ELF-1 (cell line): Measurements from ENCODE around the gene CHEK2.
"Not testable (repeated sequence)": the region's sequence is repeated elsewhere in the genome, so short reads cannot be mapped to it uniquely, and the experiment has no call there.

Experiments used
- DNase-seq: peaks from one replicate; pipeline ENCODE4 v3.0.0-alpha.2; 2016; ENCODE audit warnings: low read depth, low spot score

The CHEK2 gene

DNA sequence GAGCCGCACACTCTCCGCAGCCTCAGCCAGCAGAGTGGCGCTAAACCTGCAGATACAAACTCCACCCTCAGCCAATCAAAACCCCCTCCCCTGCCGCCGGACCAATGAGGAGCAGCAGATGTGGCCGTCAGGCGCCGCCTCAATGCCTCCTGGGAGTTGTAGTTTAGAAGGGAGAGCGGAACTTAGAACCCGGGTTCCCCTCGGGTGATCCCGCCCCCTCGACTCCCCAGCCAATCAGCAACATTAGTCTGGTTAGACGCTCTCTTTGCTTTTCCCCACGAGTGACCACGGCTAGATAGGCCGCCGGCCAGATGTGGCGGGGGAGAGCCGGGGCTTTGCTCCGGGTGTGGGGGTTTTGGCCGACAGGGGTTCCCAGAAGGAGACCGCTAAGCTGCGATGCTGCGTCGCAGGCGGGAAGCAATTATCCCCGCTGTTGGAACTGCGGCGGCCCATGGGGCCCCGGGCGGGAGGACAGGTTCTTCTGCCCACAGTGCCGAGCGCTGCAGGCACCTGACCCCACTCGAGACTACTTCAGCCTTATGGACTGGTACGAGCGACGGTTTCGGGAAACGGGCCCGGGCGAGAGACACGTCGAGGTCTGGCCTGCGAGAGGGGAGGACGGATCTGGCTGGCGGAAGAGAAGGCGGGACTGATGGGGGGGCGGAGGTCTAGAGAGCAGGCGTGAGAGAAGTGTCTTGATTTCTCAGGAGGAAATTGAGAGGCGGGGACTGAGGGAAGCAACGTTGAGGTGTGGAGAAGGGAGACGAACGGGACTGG is at the start of gene CHEK2, which contains the start of gene HSCB:
TSS of gene CHEK2 (minus strand) at position 36 of the 777 bp plus-strand sequence. CDS start 7,099 bp downstream, outside the sequence.
TSS of gene HSCB (plus strand) at position 255 of the 777 bp plus-strand sequence. CDS start at position 312, 57 bp downstream.
- DNase-seq: peak; percentile 100

DNA sequence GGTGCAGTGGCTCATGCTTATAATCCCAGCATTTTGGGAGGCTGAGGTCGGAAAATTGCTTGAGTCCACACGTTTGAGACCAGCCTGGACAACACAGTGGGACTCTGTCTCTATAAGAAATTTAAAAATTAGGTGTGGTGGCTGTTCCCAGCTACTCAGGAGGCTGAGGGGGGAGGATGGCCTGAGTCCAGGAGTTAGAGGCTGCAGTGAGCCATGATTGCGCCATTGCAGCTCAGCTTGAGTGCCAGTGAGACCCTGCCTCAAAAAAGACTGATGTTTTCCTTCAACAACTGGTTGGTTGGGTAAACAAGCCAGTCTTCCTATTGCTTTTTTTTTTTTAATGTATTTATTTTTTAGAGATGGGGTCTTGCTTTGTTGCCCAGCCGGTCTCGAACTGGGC is 49.5 kb upstream of the CHEK2 start:
- DNase-seq: no peak

DNA sequence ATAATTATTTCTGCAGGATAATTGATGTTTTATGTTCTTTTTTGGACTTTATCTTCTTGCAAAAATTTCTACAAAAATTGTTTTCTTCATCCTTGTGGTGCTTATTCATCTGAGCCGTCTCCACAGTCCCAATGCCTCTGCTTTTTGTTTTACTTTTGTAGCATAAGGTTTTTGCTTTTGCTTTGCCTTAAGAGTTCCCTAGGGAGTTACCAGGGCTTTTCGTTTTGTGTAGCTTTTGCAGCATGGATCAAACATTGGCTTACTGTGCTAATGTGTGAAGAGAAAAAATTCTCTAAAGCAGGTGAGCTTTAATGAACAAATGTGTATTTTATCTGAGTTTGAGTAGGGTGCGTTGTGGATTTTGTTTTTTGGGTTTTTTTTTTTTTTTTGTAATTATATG is 47.0 kb upstream of the CHEK2 start:
- no peak for DNase-seq

DNA sequence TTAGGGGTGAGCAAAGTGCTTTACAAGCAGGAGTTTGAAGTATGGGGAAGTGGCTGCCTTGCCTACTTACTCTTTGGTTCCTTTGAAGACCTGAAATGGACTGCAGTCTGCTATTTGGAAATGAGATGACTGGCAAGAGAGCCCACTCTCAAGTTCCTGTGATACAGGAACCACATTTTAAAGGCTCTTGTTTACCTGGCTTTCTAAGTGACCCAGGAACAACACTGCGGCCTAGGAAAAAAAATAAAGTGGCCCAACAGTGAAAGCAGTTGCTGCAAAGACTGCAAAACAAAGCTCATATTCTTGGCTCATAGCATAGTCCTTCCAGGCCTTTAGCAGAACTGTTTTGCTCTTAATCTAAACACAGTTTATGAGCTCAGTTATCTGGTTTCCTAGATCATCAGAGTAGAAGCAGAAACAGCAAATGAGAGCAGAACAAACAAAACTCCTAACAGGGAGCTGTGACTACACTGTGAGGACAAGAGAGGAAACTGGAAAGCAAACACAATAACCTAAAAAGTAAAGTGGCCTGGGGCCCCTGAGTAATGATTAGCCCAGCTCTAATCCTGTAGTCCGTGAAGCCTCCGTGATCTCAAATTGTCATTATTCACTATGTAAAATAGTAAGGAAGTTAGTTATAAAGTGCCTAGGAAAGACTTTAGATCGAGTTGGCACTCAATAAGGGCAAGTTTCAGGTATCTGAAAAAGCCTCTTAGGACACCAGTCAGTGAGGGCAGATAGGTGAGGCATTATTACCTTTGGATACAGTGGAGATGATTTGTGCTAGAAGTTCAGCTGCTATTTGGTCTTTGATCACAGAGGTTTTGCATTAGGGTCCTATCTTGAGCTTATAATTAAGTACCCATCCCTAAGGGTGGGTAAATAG is 42.4 kb upstream of the CHEK2 start:
- DNase-seq: no peak

DNA sequence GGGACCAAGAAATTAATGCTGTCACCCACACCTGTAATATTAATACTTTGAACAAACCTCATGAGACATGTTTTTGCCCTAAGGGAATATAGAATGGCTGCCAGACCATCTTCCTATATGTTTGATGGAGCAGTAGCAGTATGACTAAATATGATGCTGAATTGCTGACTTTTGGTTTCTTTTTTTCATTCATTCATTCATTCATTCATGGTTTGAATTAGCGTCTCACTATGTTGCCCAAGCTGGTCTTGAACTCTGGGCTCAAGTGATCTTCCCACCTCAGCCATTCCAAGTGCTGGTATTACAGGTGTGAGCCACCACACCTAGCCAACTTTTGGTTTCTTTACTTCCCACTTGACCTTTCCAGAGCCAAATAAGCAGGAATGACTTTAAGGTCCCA is 38.7 kb upstream of the CHEK2 start:
- no peak for DNase-seq

DNA sequence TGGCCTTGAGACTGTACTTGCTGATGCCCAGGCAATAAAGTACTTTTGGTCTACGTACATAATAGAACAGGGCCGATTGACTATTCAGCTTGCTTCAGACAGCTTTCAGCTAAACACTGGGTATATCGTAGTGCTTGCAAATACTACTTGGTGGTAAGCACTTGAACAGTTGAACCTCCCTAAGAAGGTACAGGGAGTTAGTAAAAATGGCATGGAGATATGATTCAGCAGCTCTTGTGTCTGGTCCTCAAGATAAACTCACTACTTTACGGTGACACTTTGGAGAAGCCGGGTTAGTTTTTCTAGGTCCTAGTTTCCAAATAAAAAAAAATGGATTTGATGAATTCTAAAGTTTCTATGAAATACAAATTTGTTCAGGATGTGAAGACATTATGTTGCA is 38.2 kb upstream of the CHEK2 start:
- DNase-seq: no peak

DNA sequence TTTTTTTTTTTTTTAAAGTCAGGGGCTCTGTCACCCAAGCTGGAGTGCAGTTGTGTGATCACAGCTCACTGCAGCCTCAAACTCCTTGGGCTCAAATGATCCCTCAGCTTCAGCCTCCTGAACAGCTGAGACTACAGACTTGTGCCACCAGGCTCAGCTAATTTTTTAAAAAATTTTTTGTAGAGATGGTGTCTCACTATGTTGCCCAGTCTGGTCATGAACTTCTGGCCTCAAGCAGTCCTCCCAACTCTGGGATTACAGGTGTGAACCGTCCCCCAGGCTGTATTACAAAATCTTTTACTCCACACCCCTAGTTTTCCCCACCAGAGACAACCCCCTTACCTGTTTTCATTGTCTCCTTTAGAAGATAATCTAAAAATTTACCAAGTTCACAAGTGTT is 32.8 kb upstream of the CHEK2 start:
- DNase-seq: no peak

DNA sequence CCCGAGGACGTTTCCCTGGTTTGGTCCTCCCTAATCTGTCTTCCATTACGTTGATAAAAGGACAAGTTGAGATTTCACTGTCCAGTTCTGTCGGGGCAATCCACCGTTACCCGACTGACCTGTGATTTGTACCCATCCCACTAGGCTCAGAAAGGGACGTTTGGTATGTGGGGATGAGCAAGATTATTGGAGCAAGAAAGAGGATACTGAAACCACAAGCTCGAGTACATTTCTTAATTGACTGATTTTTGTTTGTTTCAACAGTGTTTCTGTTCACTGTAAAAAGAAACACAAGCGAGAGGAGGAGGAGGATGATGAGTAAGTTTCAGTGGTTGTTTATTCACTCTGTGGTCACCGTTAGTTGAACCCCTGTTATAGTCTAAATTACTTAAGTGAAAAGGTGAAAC is 31.8 kb upstream of the CHEK2 start:
- DNase-seq: no peak

DNA sequence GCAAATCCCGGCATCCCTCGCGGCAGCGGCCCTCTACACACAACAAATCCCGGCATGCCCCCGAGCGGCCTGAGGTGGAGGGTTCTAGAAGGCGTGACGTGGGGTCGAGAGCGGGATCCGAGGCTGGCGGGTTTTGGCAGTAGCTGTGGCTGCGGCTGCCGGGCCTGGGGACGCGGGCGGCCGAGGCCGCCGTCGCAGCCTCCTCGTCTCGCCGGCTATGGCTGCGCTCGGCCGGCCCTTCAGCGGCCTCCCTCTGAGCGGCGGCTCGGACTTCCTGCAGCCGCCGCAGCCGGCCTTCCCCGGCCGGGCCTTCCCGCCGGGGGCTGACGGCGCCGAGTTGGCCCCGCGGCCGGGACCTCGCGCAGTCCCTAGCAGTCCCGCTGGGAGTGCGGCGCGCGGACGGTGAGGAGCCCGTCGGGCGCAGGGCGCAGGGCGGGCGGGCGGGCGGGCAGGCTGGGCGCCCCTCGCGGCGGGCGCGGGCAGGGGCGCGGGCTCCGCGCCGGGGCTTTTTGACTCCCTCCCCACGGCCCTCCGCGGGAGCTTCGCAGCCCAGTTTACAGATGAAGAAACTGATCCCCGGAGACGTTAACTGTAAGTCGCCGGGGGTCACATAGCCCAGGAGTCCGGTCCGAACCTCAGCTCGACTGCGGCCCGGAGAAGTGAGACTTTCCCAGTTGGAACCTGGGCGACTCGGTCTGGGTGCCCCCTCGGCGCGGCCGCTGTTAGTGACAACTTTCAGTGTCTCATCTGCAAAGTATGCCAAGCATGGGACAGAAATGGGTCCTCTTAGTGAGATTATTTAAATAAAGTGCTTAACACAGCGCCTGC is 31.2 kb upstream of the CHEK2 start, which contains the start of gene CCDC117:
TSS of gene CCDC117 (plus strand) at position 63 of the 828 bp plus-strand sequence. CDS start at position 218, 155 bp downstream.
- peak; percentile 96 for DNase-seq

DNA sequence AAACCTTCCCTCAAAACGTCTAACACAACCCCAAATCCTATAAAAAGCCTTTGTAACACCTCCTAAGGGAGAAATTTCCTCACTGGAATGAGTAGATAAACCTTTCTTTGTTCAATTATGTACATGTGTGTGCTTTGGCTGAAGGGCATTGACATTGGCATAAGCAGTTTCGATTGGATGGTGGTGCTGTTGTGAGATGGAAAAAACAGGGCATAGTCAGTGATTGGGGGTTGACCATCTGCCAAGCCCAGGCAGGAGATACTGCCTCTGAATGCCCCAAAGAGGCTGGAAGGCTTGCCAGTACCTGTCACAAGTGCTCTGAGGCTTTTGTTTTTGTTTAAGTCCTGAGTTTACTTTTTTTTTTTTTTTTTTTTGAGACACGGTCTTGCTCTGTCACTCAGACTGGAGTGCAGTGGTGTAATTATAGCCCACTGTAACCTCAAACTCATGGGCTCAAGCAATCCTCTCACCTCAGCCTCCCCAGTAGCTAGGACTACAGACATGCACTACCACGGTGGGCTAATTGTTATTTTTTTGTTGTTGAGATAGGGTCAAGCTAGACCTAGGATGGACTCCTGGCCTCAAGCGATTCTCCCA is 29.7 kb upstream of the CHEK2 start:
- no peak for DNase-seq

DNA sequence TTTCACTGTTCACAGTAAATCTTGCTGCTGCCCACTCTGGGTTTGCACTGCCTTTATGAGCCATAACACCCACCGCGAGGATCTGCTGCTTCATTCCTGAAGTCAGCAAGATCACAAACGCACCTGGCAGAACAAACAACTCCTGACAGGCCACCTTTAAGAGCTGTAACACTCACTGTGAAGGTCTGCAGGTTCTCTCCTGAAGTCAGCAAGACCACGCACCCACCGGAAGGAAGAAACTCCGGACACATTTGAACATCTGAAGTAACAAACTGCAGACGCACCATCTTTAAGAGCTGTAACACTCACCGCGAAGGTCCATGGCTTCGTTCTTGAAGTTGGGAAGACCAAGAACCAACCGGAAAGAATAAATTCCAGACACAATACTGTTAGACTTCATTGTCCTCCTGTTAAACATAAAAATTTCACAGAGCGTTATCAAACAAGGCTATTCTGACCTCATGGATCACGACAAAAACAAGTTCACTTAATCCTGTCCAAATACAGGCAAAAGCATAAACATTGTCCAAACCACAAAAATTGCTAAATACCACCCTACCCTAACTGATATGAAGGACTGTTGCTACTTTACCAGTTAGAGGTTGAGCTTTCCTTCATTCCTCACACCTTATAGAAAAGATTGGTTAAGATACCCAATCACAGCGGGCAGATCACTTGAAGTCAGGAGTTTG is 27.9 kb upstream of the CHEK2 start:
- no peak for DNase-seq

DNA sequence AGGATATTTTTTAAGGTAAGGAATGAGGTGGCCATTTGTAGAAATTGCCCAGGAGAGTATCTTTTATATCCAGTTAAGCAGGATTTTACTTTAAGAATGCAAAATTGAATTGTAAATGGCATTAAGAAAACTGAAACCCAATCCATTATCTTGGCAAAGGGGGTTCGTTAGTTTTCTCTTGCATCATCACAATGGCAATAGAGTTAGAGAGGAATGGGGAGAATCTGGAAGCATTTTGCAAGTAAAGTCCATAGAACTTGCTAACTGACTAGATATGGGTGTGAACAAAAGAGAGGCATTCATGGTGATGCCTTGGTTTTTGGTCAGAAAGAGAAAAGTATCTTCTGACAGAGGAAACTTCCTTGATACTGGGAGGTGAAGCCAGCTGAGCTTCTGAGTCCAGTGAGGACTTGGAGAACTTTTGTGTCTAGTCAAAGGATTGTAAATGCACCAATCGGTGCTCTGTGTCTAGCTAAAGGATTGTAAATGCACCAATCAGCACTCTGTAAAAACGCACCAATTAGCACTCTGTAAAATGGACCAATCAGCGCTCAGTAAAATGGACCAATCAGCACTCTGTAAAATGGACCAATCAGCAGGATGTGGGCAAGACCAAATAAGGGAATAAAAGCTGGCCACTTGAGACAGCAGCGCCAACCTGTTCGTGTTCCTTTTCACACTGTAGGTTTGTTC is 27.2 kb upstream of the CHEK2 start:
- no peak for DNase-seq

DNA sequence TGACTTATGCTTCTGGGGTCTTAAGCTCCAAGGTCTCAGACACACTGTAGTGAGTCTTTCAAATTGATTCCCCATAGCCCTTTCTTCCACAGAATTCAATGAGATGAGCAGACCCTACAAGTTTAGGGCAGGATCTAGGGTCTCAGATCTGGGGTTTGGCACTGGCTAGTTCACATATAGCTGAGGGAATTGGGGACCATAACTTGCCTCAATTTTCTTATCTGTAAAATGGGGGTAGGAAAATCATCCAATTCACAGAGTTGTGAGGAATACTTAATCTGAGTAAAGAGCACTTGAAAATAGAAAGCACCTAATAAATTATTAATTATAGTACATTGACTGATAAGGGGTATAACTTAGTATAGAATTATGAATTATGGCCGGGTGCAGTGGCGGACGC is 25.0 kb upstream of the CHEK2 start:
- DNase-seq: no peak

DNA sequence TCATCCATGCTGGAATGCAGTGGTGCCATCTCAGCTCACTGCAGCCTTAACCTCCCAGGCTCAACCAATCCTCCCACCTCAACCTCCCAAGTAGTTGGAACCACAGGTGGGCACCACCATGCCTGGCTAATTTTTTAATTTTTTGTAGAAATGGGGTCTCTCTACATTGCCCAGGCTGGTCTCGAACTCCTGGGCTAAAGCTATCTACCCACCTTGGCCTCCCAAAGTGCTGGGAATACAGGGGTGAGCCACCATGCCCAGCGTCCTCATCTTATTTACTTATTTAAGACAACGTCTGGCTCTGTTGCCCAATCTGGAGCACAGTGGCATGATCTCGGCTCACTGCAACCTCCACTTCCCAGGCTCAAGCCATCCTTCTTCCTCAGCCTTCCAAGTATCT is 20.4 kb upstream of the CHEK2 start:
- DNase-seq: not testable (repeated sequence)

DNA sequence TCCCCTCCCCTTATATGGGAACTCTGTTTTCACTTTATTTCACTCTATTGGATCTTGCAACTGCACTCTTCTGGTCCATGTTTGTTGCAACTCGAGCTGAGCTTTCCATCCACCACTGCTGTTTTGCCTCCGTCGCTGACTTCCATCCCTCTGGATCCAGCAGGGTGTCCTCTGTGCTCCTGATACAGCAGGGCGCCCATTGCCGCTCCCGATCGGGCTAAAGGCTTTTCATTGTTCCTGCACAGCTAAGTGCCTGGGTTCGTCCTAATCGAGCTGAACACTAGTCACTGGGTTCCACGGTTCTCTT is 19.8 kb upstream of the CHEK2 start:
- peak; percentile 56 for DNase-seq

DNA sequence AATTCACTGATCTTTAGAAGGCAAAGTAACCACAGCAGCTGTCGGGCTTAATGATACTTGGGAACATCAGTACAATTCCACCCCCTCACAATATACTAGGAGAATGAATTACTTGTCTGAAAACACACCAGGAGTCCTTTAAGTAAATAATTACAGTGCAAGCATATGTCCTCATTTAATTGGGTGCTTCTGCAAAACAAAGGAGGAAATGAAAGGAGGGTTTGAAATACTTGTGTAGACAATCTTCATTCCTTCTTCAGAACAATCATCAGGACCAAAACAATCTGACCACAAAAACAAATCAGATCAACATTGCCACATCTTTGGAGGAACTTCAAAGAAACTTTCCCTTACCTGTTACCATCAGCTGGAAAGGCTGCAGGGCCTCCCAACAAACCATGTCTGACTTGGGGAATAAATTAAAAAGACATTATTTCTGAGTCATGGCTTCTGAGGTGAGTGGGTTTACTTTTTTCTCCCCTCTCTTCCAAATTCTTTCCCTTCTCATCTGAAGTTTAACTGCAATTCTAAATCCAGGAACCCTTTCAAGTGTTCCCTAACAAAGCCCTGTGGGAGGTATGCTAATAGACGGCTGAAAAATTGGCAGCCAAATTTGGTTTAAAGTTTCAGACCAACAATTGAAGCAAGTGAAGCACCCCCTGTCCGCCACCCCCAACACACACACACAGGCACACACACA is 18.4 kb upstream of the CHEK2 start:
- DNase-seq: peak; percentile 67

DNA sequence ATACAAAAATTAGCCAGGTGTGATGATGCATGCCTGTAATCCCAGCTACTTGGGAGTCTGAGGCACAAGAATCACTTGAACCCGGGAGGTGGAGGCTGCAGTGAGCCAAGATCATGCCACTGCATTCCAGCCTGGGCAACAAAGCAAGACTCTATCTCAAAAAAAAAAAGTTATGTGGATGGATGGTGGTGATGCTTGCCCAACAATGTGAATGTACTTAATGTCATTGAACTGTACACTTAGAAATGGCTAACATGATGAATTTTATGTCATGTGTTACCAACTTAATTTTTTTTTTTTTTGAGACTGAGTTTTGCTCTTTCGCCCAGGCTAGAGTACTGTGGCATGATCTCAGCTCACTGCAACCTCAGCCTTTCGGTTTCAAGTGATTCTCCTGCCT is 12.9 kb upstream of the CHEK2 start:
- DNase-seq: not testable (repeated sequence)

DNA sequence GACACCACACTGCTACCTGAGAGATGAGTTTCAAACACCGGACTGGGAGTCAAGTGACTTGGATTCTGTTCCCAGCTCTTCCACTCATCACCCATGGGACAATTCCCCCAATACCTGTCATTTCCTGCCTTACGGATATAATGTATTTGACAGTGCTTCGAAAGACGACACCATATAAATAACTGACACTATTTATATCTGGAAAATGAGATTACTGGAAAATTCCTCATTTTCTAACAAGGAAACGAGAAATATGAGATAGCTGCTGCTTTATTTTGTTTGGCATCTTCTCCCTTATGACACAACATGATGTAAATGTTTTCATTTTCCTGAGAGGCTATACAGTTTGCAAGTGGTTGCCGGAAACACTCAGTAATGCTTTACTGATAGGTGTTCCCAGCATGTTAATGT is 8.9 kb upstream of the CHEK2 start:
- DNase-seq: no peak

DNA sequence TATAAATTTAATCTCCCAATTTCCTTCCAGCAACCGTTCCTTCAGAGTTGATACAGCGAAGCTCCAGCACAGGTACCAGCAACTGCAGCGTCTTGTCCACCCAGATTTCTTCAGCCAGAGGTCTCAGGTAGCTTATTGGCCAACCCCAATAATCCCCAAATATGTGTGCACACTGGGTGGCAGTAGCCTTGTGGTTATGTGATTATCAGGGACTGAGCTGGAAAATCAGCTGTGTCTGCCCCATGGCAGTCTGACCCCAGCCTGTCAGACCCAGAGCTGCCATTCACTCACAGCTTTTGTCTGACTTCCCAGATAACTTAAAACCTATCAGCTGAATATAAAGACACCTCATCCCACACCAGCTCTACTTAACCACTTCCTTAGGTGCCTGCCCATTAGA is 2.2 kb upstream of the CHEK2 start:
- DNase-seq: no peak

DNA sequence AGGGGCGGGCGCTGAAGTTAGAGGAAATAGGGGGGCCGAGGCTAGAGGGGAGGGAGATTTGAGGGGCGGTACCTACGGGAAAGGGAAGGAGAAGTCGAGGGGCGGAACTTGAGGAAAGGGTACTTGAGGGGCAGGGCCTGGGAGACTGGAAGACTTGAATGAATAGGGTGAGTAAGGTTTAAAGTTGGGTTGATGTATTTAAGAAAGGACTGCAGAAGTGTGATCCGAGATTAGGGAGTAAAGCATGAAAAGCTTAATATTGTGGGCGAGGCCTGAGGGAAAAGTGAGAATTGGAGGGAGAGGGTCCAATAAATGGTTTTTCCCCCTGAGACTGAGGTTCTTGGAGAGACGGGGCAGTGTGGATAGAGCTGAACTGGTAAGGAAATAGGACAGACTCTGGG is 942 bp upstream of the CHEK2 start:
- DNase-seq: no peak
